Esophagus muscularis mucosa (tissue), 4 donors: ENCODE measurements around the gene SLC22A2. TPM values are rescaled to one million over a fixed set of nuclear protein-coding genes. Genes with fewer than 3 reads are reported as not detected.

Experiments used
- DNase-seq: peaks from one replicate; pipeline ENCODE4 v3.0.0-alpha.2; 2017; ENCODE audit errors: extremely low spot score
- H3K27ac ChIP-seq, 4 donors: fragments of 200-600 bp; sonication (generic); replicated peaks in 1 of 4; 1 replicate in 3 of 4; 2 replicates in 1 of 4; pipeline ENCODE4 v1.5.1; 2016 to 2019; ENCODE audit warnings: mild to moderate bottlenecking in 1 of 4
- H3K27me3 ChIP-seq, 4 donors: fragments of 200-600 bp; sonication (generic); one replicate each; pipeline versions ENCODE4 v1.5.1 to v1.6.0; 2016 to 2019
- H3K36me3 ChIP-seq, 4 donors: fragments of 200-600 bp; sonication (generic); one replicate each; pipeline ENCODE4 v1.5.1; 2016 to 2019
- H3K4me1 ChIP-seq, 4 donors: fragments of 200-600 bp; sonication (generic); one replicate each; pipeline ENCODE4 v1.5.1; 2016 to 2019
- H3K4me3 ChIP-seq, 4 donors: fragments of 200-600 bp; sonication (generic); 1 replicate in 2 of 4; 2 replicates in 2 of 4; pipeline ENCODE4 v1.5.1; 2016 to 2019; ENCODE audit warnings: mild to moderate bottlenecking in 4 of 4, moderate library complexity in 1 of 4
- H3K9me3 ChIP-seq, 4 donors: fragments of 200-600 bp; sonication (generic); 1 replicate in 3 of 4; 2 replicates in 1 of 4; pipeline ENCODE4 v1.5.1; 2016 to 2019
- CTCF ChIP-seq, 3 experiments: fragments of 200-600 bp in 2 of 3; fragments of 450-650 bp in 1 of 3; sonication (generic) in 2 of 3; IDR thresholded peaks; one replicate each; pipeline ENCODE4 v1.5.1; 2017 to 2019; ENCODE audit warnings: antibody characterized with exemption in 3 of 3, mild to moderate bottlenecking in 2 of 3, moderate library complexity in 1 of 3
- EP300 ChIP-seq: sonication (generic); formaldehyde crosslinking; IDR thresholded peaks from one replicate; pipeline ENCODE4 v1.6.1; 2017; ENCODE audit warnings: antibody characterized with exemption
- POLR2A ChIP-seq: fragments of 450-650 bp; IDR thresholded peaks from one replicate; pipeline ENCODE4 v1.6.1; 2017; ENCODE audit warnings: antibody characterized with exemption, moderate library complexity, mild to moderate bottlenecking, low read depth
- POLR2AphosphoS5 ChIP-seq, 2 donors: sonication (generic); formaldehyde crosslinking; IDR thresholded peaks; one replicate each; pipeline ENCODE4 v1.6.1; 2017; ENCODE audit warnings: antibody characterized with exemption in 2 of 2
- WGBS: methylation state at CpG from one replicate; pipeline ENCODE4 v1.1.5; 2018; 5-methylcytosine and 5-hydroxymethylcytosine counted together
- intact Hi-C: fragments of 100-400 bp; cut with DNase I; formaldehyde crosslinking; loops from one replicate; pipeline ENCODE4 v1.15.1; 2023
- total RNA-seq, 4 donors: library from RNA; depleted of rRNA; stranded (reverse); fragments of >200 nt; gene quantifications; one replicate each; pipeline versions ENCODE4 v1.1.0 to v1.2.1, GENCODE V29; 2016

The SLC22A2 gene
- total RNA-seq, 4 donors from 2014 or later, result 0.75 TPM; not detected in 3

GRCh38 chr6:160203522-160203921 is 55.1 kb downstream of the SLC22A2 start:
- no peak overlapping the region for H3K4me3 ChIP-seq
- no peaks in the 10 kb centered on the region for H3K27me3 ChIP-seq
- H3K4me1 ChIP-seq, result peaks cover 0 to 15% (median 10%) of the 10 kb centered on the region in 4 donors
- H3K9me3 ChIP-seq, result peaks cover 0 to 4% (median 2%) of the 10 kb centered on the region in 4 donors
- no peaks in the 10 kb centered on the region for H3K36me3 ChIP-seq
- no peak for TF ChIP-seq POLR2A
- TF ChIP-seq CTCF (IDR thresholded peaks at IDR 0.05), result no peak
- TF ChIP-seq POLR2AphosphoS5 (IDR thresholded peaks at IDR 0.05), result no peak
- TF ChIP-seq EP300, result no peak
- no peak for DNase-seq
- intact Hi-C loops, result no loop called here
- no peak overlapping the region for H3K27ac ChIP-seq

GRCh38 chr6:160203076-160203475 is 55.5 kb downstream of the SLC22A2 start:
- intact Hi-C loops, result no loop called here
- TF ChIP-seq EP300 (no peak), POLR2AphosphoS5 (IDR thresholded peaks at IDR 0.05) (no peak), CTCF (IDR thresholded peaks at IDR 0.05) (no peak), POLR2A (no peak)
- Histone ChIP-seq H3K4me3 (no peak overlapping the region), H3K27ac (no peak overlapping the region), H3K9me3 (peaks cover 0 to 4% (median 2%) of the 10 kb centered on the region in 4 donors), H3K4me1 (peaks cover 0 to 15% (median 10%) of the 10 kb centered on the region in 4 donors), H3K36me3 (no peaks in the 10 kb centered on the region), H3K27me3 (no peaks in the 10 kb centered on the region)
- no peak for DNase-seq
- 76% methylated on average over 3 of the region's 3 CpGs for WGBS

- no peak for DNase-seq
- intact Hi-C loops, result no loop called here
- H3K27ac ChIP-seq, result no peak overlapping the region
Observed at GRCh38 chr6:160202411-160202810, 56.2 kb downstream of the SLC22A2 start.

GRCh38 chr6:160201061-160201460 is 57.6 kb downstream of the SLC22A2 start:
- no peaks in the 10 kb centered on the region for H3K36me3 ChIP-seq
- DNase-seq, result no peak
- no peak overlapping the region for H3K4me3 ChIP-seq
- H3K9me3 ChIP-seq, result peaks cover 0 to 4% (median under 1%) of the 10 kb centered on the region in 4 donors
- peaks cover 0 to 15% (median 10%) of the 10 kb centered on the region in 4 donors for H3K4me1 ChIP-seq
- 62% methylated on average over 2 of the region's 2 CpGs for WGBS
- intact Hi-C loops, result no loop called here
- H3K27me3 ChIP-seq, result no peaks in the 10 kb centered on the region
- no peak overlapping the region for H3K27ac ChIP-seq
- TF ChIP-seq EP300 (no peak), POLR2AphosphoS5 (IDR thresholded peaks at IDR 0.05) (no peak), CTCF (IDR thresholded peaks at IDR 0.05) (no peak)

More at GRCh38 chr6:160202411-160202810, 56.2 kb downstream of the SLC22A2 start:
- TF ChIP-seq POLR2A, result no peak
- no peak for TF ChIP-seq POLR2AphosphoS5 (IDR thresholded peaks at IDR 0.05)
- no peak for TF ChIP-seq CTCF (IDR thresholded peaks at IDR 0.05)
- no peak for TF ChIP-seq EP300
- WGBS, result 34% methylated on average over 2 of the region's 2 CpGs
- H3K9me3 ChIP-seq, result peaks cover 0 to under 1% (median 0%) of the 10 kb centered on the region in 4 donors
- no peaks in the 10 kb centered on the region for H3K36me3 ChIP-seq
- H3K4me1 ChIP-seq, result peaks cover 0 to 15% (median 10%) of the 10 kb centered on the region in 4 donors
- H3K27me3 ChIP-seq, result no peaks in the 10 kb centered on the region
- no peak overlapping the region for H3K4me3 ChIP-seq

- Histone ChIP-seq H3K9me3 (peaks cover 0 to 24% (median 18%) of the 10 kb centered on the region in 4 donors), H3K27ac (no peak overlapping the region), H3K4me3 (no peak overlapping the region), H3K36me3 (no peaks in the 10 kb centered on the region), H3K27me3 (no peaks in the 10 kb centered on the region), H3K4me1 (peaks cover 0 to 15% (median 10%) of the 10 kb centered on the region in 4 donors)
- intact Hi-C loops, result no loop called here
- TF ChIP-seq POLR2AphosphoS5 (IDR thresholded peaks at IDR 0.05) (no peak), EP300 (no peak), POLR2A (no peak), CTCF (IDR thresholded peaks at IDR 0.05) (no peak)
- no peak for DNase-seq
- 12% methylated on average over 3 of the region's 3 CpGs for WGBS
Observed at GRCh38 chr6:160198606-160199211, 59.9 kb downstream of the SLC22A2 start.
